Effector memory CD8-positive, alpha-beta T cell (primary cell): Measurements from ENCODE around the gene RAVER1.
A peak's percentile ranks its signal among the peaks of the same experiment; 100 is the strongest.
"Not testable (repeated sequence)": the region's sequence is repeated elsewhere in the genome, so short reads cannot be mapped to it uniquely, and the experiment has no call there.

Experiments
- ATAC-seq: fragments of 150-1000 bp; cut with Tn5 transposase; replicated peaks from 2 replicates; pipeline ENCODE4 v1.10.0; 2021; ENCODE audit warnings: mild to moderate bottlenecking, moderate library complexity
- DNase-seq, 3 experiments: peaks; one replicate each; pipeline ENCODE4 v3.0.0; 2021
- H3K27ac Mint-ChIP-seq, 2 donors: one replicate each; pipeline ENCODE4 v1.8.0; 2022; ENCODE audit warnings: mild to moderate bottlenecking in 2 of 2, mixed read lengths in 2 of 2, moderate library complexity in 2 of 2
- H3K27me3 Mint-ChIP-seq, 2 donors: one replicate each; pipeline ENCODE4 v1.8.0; 2022; ENCODE audit warnings: mixed read lengths in 2 of 2
- H3K36me3 Mint-ChIP-seq: one replicate; pipeline ENCODE4 v1.8.0; 2022; ENCODE audit warnings: mild to moderate bottlenecking, moderate library complexity, mixed read lengths; ENCODE audit not compliant: insufficient read depth
- H3K4me1 Mint-ChIP-seq, 2 donors: one replicate each; pipeline ENCODE4 v1.8.0; 2022; ENCODE audit warnings: low read depth in 2 of 2, mixed read lengths in 2 of 2
- H3K4me3 Mint-ChIP-seq, 2 donors: one replicate each; pipeline ENCODE4 v1.8.0; 2022; ENCODE audit warnings: mild to moderate bottlenecking in 2 of 2, mixed read lengths in 2 of 2, moderate library complexity in 2 of 2
- H3K9me3 Mint-ChIP-seq, 2 donors: one replicate each; pipeline ENCODE4 v1.8.0; 2022; ENCODE audit warnings: mixed read lengths in 2 of 2

RAVER1 gene

DNA sequence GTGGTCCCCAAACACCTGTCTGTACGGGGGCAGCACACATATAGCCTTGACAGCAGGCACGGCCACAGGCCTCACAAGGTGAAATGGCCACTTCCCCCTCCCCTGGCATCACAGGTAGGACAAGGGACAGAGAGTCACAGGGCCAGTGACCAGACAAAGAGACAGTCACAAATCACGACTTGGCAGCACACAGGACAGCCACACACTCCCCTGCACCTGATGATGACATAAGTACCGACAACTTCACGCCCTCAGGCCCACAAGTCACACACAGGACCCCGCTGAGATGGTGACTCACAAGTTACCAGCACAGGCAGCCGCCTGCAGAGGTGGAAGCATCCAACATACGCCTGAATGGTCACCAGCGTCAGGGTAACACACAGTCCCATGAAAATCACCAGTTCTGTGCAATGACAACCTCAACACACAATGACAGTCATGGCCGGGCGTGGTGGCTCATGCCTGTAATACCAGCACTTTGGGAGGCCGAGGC, 30.5 kb upstream of the RAVER1 start:
- peaks cover 75% of the 10 kb centered on the region for H3K36me3 Mint-ChIP-seq
- DNase-seq (no peak), ATAC-seq (no peak)
- no peaks in the 10 kb centered on the region for H3K27me3 Mint-ChIP-seq
- no peaks in the 10 kb centered on the region for H3K4me1 Mint-ChIP-seq
- H3K27ac Mint-ChIP-seq, result peak overlapping the region in 1 of 2 donors; percentile 80
- no peaks in the 10 kb centered on the region for H3K9me3 Mint-ChIP-seq
- no peak overlapping the region for H3K4me3 Mint-ChIP-seq

DNA sequence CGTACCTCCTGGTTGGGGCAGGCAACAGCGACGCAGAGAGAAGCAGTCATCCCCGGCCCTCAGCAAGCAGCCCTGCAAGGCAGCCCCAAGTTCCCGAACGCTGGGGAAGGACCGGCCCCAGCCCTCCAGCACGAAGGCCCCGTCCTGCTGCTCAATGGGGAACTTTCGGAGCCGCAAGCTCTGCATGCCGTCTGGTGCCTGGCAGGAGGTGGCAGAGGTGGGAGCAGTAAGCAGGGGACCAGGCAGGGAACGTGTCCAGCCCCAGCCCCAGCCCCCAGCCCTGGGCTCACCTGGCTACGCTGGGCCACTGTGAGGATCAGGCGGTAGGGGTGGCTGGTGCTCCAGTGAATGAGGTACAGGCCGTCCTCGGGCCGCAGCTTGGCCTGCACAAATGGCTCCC, 28.9 kb upstream of the RAVER1 start:
- Mint-ChIP-seq H3K27ac (no peak overlapping the region), H3K9me3 (no peaks in the 10 kb centered on the region), H3K4me3 (no peak overlapping the region), H3K4me1 (no peaks in the 10 kb centered on the region), H3K27me3 (no peaks in the 10 kb centered on the region), H3K36me3 (peaks cover 75% of the 10 kb centered on the region)
- no peak for ATAC-seq
- DNase-seq, result no peak

DNA sequence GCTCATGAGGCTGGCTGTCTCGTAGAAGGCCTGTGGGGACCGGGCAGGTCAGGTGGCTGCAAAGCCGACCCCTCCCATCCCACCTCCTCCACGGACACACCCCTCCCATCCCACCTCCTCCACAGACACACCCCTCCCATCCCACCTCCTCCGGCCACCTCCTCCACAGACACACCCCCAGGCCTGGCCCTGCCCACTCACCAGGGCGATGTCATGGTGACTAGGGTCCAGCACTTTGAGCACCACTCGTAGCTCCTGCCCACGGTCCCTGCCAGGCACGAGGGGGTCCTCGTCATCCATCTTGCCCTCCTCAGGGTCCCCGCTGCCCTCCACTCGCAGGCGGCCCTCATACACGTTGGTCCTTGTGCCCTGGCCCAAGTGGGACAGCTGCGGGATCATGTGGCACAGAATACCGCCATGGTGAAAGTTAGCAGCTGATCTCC, 28.3 kb upstream of the RAVER1 start:
- H3K27me3 Mint-ChIP-seq, result no peaks in the 10 kb centered on the region
- no peak overlapping the region for H3K4me3 Mint-ChIP-seq
- no peaks in the 10 kb centered on the region for H3K4me1 Mint-ChIP-seq
- H3K36me3 Mint-ChIP-seq, result peaks cover 71% of the 10 kb centered on the region
- H3K27ac Mint-ChIP-seq, result no peak overlapping the region
- DNase-seq (no peak), ATAC-seq (no peak)
- H3K9me3 Mint-ChIP-seq, result no peaks in the 10 kb centered on the region

DNA sequence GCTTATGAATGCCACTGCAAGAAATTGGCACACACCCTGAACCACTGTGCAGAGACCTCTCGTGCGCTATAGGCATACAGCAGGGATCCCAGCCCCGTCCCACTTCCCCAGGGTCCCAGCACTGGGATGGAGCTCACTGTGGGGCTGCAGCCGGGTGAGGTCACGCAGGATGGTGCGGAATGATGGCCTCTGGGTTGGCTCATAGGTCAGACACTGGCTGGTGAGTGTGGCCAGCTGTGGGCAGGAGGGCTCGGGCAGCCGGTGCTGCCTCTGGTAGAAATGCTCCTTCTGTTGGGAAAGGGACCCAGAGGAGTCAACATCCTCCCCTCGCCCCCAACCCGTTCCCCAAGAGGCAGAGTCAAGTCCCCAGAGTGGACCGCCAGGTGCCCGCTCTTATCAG, 23.1 kb upstream of the RAVER1 start:
- no peak for ATAC-seq
- peaks cover 82% of the 10 kb centered on the region for H3K36me3 Mint-ChIP-seq
- H3K27ac Mint-ChIP-seq, result no peak overlapping the region
- no peak overlapping the region for H3K4me3 Mint-ChIP-seq
- H3K9me3 Mint-ChIP-seq, result no peaks in the 10 kb centered on the region
- DNase-seq, result no peak
- H3K4me1 Mint-ChIP-seq, result no peaks in the 10 kb centered on the region
- H3K27me3 Mint-ChIP-seq, result no peaks in the 10 kb centered on the region

GRCh38 chr19:10353793-10354391, 20.6 kb upstream of the RAVER1 start:
- H3K4me1 Mint-ChIP-seq, result no peaks in the 10 kb centered on the region

GRCh38 chr19:10352764-10353671, 19.7 kb upstream of the RAVER1 start:
- Mint-ChIP-seq H3K9me3 (no peaks in the 10 kb centered on the region), H3K27ac (no peak overlapping the region), H3K36me3 (peaks cover 72% of the 10 kb centered on the region), H3K27me3 (no peaks in the 10 kb centered on the region), H3K4me1 (no peaks in the 10 kb centered on the region), H3K4me3 (no peak overlapping the region)
- DNase-seq (no peak), ATAC-seq (no peak)

More at GRCh38 chr19:10353793-10354391, 20.6 kb upstream of the RAVER1 start:
- H3K27ac Mint-ChIP-seq, result peak overlapping the region in 1 of 2 donors; percentile 68
- H3K4me3 Mint-ChIP-seq, result no peak overlapping the region
- H3K9me3 Mint-ChIP-seq, result no peaks in the 10 kb centered on the region
- H3K36me3 Mint-ChIP-seq, result peaks cover 81% of the 10 kb centered on the region
- no peaks in the 10 kb centered on the region for H3K27me3 Mint-ChIP-seq
- DNase-seq, result peak in 1 of 3 experiments; percentile 12
- ATAC-seq, result peak; percentile 29

GRCh38 chr19:10346509-10346908, 13.2 kb upstream of the RAVER1 start:
- Mint-ChIP-seq H3K4me1 (no peaks in the 10 kb centered on the region), H3K36me3 (peaks cover 17% of the 10 kb centered on the region), H3K9me3 (no peaks in the 10 kb centered on the region), H3K27me3 (no peaks in the 10 kb centered on the region), H3K4me3 (no peak overlapping the region), H3K27ac (no peak overlapping the region)
- no peak for DNase-seq
- no peak for ATAC-seq

- no peaks in the 10 kb centered on the region for H3K9me3 Mint-ChIP-seq
- no peaks in the 10 kb centered on the region for H3K27me3 Mint-ChIP-seq
- no peak for ATAC-seq
- no peak overlapping the region for H3K27ac Mint-ChIP-seq
- no peak overlapping the region for H3K4me3 Mint-ChIP-seq
- peaks cover 6 to 7% of the 10 kb centered on the region in 2 donors for H3K4me1 Mint-ChIP-seq
- H3K36me3 Mint-ChIP-seq, result peaks cover under 1% of the 10 kb centered on the region
- no peak for DNase-seq
These were observed 11.5 kb upstream of the RAVER1 start for GRCh38 chr19:10344780-10345179.

GRCh38 chr19:10343495-10343894, 10.2 kb upstream of the RAVER1 start:
- Mint-ChIP-seq H3K4me1 (peaks cover 18 to 19% of the 10 kb centered on the region in 2 donors), H3K4me3 (no peak overlapping the region), H3K36me3 (peaks cover 4% of the 10 kb centered on the region), H3K27ac (no peak overlapping the region), H3K27me3 (no peaks in the 10 kb centered on the region), H3K9me3 (no peaks in the 10 kb centered on the region)
- DNase-seq (no peak), ATAC-seq (no peak)

GRCh38 chr19:10339977-10340376, 6.6 kb upstream of the RAVER1 start:
- H3K27ac Mint-ChIP-seq, result peak overlapping the region; percentile 84 to 86
- peaks cover 22 to 24% of the 10 kb centered on the region in 2 donors for H3K4me1 Mint-ChIP-seq
- H3K27me3 Mint-ChIP-seq, result no peaks in the 10 kb centered on the region

DNA sequence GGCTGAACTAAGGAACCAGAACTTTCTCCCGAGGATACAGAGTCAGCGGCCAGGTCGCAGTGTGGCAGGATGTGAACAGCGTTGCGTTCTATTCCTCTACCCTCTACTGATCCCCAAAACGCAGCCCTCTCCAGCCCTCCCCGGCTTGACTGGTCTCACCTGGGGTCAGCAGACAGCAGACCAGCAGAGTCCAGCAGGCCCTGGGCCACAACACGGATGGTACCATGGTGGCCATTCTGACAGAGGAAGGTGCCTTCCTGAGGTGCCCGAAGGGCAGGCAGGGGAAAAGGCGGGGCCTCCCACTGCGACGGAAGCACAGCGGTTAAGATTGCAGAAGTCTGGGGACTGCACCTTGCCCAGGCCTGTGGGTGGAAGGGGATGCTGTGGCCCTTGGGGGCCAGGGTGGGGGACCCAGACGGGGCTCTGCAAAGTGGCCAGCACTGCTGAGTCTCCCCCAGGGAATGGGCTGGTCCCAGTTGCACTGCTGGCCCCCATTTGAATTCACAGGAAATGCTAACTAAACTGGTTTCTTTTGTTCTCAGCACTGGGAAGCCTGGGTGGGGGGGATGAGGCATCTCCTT, 6.1 kb upstream of the RAVER1 start, which contains the start of gene ICAM3:
Gene ICAM3 (minus strand): TSS at position 245 of the 581 bp plus-strand sequence. CDS start 10 bp downstream, at position 235.
- Mint-ChIP-seq H3K4me1 (peaks cover 22 to 24% of the 10 kb centered on the region in 2 donors), H3K27ac (peak within 1 kb of the TSS; percentile 84 to 86), H3K4me3 (peak within 1 kb of the TSS; percentile 86 to 90), H3K36me3 (peaks cover 24% of the 10 kb centered on the region), H3K9me3 (no peaks in the 10 kb centered on the region), H3K27me3 (no peaks in the 10 kb centered on the region)
- ATAC-seq (peak; percentile 97), DNase-seq (peak; percentile 49 to 53 (median 49))

More at GRCh38 chr19:10339977-10340376, 6.6 kb upstream of the RAVER1 start:
- no peak for DNase-seq
- no peak for ATAC-seq
- H3K36me3 Mint-ChIP-seq, result peaks cover 23% of the 10 kb centered on the region
- peak overlapping the region; percentile 86 to 90 for H3K4me3 Mint-ChIP-seq
- H3K9me3 Mint-ChIP-seq, result no peaks in the 10 kb centered on the region

DNA sequence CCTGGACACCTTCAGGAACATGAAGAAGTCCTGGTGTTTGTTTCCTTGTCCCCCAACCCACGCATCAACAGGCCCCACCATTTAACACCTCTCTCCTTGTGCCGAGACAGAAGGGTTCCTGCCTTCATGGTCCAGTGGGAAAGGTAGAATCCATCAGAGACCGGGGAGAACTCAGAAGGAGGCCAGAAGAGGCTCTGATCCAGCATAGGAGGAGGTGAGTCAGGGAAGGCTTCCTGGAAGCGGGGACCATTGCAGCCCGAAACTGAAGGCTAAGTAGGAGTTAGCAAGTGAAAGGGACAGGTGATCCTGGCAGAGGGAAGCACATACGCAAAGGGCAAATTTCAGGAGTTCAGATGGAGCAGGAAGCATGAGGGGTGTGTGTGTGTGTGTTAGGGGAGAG, 5.6 kb upstream of the RAVER1 start:
- DNase-seq, result no peak
- H3K36me3 Mint-ChIP-seq, result peaks cover 27% of the 10 kb centered on the region
- H3K4me1 Mint-ChIP-seq, result peaks cover 26 to 28% of the 10 kb centered on the region in 2 donors
- H3K27me3 Mint-ChIP-seq, result no peaks in the 10 kb centered on the region
- no peaks in the 10 kb centered on the region for H3K9me3 Mint-ChIP-seq
- ATAC-seq, result no peak
- H3K27ac Mint-ChIP-seq, result peak overlapping the region; percentile 84 to 86
- peak overlapping the region; percentile 86 to 90 for H3K4me3 Mint-ChIP-seq

DNA sequence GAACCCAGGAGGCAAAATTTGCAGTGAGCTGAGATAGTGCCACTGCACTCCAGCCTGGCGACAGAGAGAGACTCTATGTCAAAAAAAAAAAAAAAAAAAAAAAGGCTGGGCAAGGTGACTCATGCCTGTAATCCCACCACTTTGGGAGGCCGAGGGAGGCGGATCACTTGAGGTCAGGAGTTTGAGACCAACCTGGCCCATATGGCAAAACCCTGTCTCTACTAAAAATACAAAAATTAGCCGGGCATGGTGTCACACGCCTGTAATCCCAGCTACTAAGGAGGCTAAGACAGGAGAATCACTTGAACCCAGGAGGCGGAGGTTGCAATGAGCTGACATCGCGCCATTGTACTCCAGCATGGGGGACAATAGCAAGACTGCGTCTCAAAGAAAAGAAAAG, 3.4 kb upstream of the RAVER1 start:
- ATAC-seq, H3K27me3 Mint-ChIP-seq, DNase-seq, H3K4me3 Mint-ChIP-seq, H3K9me3 Mint-ChIP-seq: not testable (repeated sequence)
- Mint-ChIP-seq H3K4me1 (peaks cover 37 to 48% of the 10 kb centered on the region in 2 donors), H3K36me3 (peaks cover 43% of the 10 kb centered on the region), H3K27ac (peak overlapping the region in 1 of 2 donors; percentile 41)
